ENCODE data around the gene ACSM2A. TPM values are rescaled to one million over a fixed set of nuclear protein-coding genes. Genes with fewer than 3 reads are reported as not detected.
"Not testable (repeated sequence)": the region's sequence is repeated elsewhere in the genome, so short reads cannot be mapped to it uniquely, and the experiment has no call there.

The ACSM2A gene
- total RNA-seq, 2 experiments from 2014 or later: not detected

DNA sequence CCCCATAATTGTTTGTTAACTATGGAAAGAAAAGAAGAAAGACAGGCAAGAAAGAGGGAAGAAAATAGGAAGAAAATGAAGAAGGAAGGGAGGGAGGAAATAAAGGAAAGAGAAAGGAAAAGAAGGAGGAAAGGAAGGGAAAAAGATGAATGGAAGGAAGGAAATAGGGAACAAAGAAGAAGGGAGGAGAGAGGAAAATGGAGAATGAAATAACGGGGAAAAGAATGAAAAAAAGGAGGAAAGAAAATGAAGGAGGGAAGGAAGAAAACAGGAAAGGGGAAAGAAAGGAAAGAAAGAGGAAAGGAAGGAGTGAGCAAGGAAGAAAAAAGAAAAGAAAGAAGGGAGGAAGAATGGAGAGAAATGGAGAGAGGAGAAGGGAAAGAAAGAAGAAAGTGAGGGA, 20.8 kb upstream of the ACSM2A start:
- H3K27me3 Mint-ChIP-seq (ENCODE audit: low read depth); CTCF ChIA-PET; H3K9me3 Mint-ChIP-seq; H3K27ac Mint-ChIP-seq; DNase-seq; H3K4me3 Mint-ChIP-seq; H3K4me1 Mint-ChIP-seq (ENCODE audit: low read depth); intact Hi-C loops (cut with micrococcal nuclease); H3K36me3 Mint-ChIP-seq (ENCODE audit: low read depth): not testable (repeated sequence)

DNA sequence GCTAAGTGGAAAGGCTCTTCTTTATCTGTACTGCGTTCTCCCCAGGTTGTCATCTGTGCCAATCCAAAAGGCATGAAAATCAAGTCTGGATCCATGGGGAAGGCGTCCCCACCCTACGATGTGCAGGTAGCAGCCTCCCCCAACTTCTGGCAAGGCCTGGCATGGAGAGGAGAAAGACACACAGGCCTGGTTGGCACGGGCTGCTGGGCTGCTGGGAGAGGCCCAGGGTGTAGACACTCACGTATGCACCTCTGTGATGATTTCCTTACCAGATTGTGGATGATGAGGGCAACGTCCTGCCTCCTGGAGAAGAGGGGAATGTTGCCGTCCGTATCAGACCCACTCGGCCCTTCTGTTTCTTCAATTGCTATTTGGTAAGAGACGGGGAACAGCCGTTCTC, 20.4 kb upstream of the ACSM2A start:
- CTCF ChIA-PET: no interaction called here

DNA sequence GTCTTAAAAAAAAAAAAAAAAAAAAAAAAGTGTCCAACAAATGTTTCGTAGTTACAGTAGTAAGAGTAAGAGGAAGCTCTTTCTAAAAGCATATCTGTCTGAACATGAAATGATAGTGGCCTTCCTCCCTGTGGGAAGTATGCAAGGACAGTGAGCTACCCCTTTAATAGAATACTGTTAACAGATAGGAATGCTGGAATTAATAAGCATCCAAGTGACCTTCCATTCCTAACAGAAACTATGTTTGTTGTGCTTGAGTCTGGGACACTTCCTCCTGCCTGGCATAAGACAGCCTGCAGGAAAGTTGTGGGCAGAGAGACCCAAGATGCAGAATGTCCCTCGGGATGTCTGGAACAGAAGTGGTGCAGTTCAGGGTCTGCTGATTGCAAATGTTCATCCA, 12.4 kb upstream of the ACSM2A start:
- H3K4me3 Mint-ChIP-seq; H3K4me1 Mint-ChIP-seq (ENCODE audit: low read depth); CTCF ChIA-PET; intact Hi-C loops (cut with micrococcal nuclease); H3K36me3 Mint-ChIP-seq (ENCODE audit: low read depth); H3K9me3 Mint-ChIP-seq; H3K27ac Mint-ChIP-seq; DNase-seq; H3K27me3 Mint-ChIP-seq (ENCODE audit: low read depth): not testable (repeated sequence)

More for the DNA sequence above, 20.4 kb upstream of the ACSM2A start:
- intact Hi-C loops (cut with micrococcal nuclease): no loop called here
- no peaks in the 10 kb centered on the region for H3K9me3 Mint-ChIP-seq
- H3K4me1 Mint-ChIP-seq (ENCODE audit: low read depth): no peaks in the 10 kb centered on the region
- no peaks in the 10 kb centered on the region for H3K36me3 Mint-ChIP-seq (ENCODE audit: low read depth)
- no peak for DNase-seq
- H3K4me3 Mint-ChIP-seq: no peak overlapping the region
- H3K27me3 Mint-ChIP-seq (ENCODE audit: low read depth): peaks cover 3% of the 10 kb centered on the region
- H3K27ac Mint-ChIP-seq: no peak overlapping the region

DNA sequence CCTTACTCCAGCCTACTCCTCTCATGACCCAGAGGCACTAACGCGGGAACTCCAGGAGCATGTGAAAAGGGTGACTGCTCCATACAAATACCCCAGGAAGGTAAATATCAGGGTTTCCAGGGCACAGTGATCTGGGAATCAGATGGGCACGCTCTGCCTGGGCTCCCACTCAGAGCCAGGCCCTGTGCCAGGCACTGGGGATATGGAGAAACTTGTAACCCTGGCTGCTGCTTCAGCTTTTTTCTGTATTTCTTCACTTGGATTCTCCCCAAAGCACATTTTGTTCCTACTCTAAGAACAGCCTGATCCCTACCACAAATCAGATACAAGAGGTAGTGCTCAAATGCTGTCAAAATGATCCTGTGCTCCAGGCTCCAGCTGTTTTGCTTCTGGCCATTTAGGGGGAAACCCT, 11.5 kb upstream of the ACSM2A start:
- H3K9me3 Mint-ChIP-seq; CTCF ChIA-PET; H3K4me3 Mint-ChIP-seq; H3K36me3 Mint-ChIP-seq (ENCODE audit: low read depth); H3K4me1 Mint-ChIP-seq (ENCODE audit: low read depth); H3K27ac Mint-ChIP-seq; H3K27me3 Mint-ChIP-seq (ENCODE audit: low read depth); DNase-seq; intact Hi-C loops (cut with micrococcal nuclease): not testable (repeated sequence)

DNA sequence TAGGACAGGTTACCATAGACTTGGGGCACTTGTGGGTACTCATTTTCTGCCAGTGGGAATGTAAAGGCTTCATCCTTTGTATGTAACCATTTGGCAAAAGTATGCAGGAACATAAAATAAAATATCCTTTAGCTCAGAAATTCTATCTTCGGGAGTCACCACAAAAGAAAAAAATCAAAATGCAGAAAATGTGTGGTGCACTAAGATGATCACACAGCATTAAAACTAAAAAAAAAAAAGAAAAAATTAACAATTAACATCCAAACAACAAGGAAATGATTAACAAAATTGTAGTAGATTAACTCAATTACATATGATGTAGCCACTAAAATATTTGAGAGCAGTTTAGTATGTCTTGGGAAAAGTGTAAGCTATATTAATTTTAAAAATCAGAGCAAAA, 10.6 kb upstream of the ACSM2A start:
- intact Hi-C loops (cut with micrococcal nuclease); H3K27ac Mint-ChIP-seq; H3K36me3 Mint-ChIP-seq (ENCODE audit: low read depth); H3K27me3 Mint-ChIP-seq (ENCODE audit: low read depth); H3K9me3 Mint-ChIP-seq; H3K4me1 Mint-ChIP-seq (ENCODE audit: low read depth); CTCF ChIA-PET; H3K4me3 Mint-ChIP-seq; DNase-seq: not testable (repeated sequence)

DNA sequence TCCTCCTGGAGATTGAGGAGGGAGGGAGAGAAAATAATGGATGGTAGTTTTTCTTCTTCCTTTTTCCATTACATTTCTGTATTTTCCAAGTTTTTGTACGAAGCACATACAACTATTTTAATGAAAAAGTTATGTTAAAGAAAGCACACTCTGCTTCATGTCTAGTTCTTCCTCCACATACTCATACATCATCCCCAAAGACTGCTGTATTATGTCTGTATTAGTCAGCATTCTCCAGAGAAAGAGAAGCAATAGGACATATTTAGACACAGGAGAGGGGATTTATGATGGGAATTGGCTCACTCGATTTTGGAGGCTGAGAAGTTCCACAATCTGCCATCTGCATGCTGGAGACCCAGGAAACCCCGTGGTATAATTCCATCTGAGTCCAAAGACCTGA, 10.1 kb upstream of the ACSM2A start:
- Mint-ChIP-seq H3K27ac (no peak overlapping the region), H3K4me1 (ENCODE audit: low read depth) (no peaks in the 10 kb centered on the region)

DNA sequence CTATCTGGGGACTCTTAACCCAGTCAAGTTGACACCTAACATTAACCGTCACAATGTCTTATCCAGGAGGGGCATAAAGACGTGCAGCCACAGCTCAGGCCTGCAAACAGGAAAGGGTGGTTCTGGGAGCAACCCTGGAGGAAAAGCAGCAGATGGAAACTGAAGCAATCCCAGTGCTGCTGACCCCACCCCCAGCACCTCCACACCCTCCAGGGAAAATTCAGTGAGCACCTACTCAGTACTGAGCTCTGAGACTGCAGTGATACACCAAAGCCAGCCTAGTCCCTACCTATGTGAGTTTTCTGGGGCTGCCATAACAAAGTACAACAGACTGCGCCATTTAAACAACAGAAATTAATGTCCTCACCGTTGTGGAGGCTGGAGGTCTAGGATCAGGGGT, 9.5 kb upstream of the ACSM2A start:
- CTCF ChIA-PET; H3K4me1 Mint-ChIP-seq (ENCODE audit: low read depth): not testable (repeated sequence)

More for the DNA sequence above, 10.1 kb upstream of the ACSM2A start:
- Mint-ChIP-seq H3K9me3 (no peaks in the 10 kb centered on the region), H3K27me3 (ENCODE audit: low read depth) (peaks cover 2% of the 10 kb centered on the region), H3K4me3 (no peak overlapping the region), H3K36me3 (ENCODE audit: low read depth) (no peaks in the 10 kb centered on the region)
- CTCF ChIA-PET: no interaction called here
- no peak for DNase-seq
- intact Hi-C loops (cut with micrococcal nuclease): no loop called here

DNA sequence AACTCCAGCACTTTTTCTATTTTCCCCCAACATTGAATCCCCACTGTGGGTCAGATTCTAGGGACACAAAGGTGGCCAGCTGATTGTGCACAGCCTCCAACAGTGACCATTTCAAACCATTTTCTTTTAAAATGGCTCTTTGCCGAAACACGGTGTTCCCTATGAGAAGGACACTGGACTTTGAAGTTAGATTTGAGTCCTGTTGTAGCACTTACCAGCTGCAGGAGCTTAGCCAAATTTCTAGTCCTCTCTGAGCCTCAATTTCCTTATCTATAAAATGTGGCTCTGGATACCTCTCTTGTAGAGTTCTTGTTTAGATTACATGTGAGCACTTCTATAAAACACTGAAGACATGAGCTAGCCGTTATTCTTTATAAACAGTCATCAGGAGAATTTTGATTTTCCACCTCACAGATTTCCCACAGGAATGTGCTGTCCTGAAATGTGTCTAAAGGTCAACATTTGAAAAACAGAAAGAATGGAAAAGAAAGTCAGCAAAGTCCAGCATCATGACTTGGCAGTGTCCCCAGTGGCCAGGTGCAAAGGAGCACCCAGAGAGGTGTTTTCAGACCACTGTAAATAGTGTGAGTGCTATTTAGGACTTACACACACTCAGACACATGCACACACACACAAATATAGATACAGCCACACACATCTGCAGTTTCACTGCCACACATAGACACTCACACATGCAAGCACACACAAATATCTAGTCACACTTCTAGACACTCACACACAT, 4.5 kb upstream of the ACSM2A start:
- H3K27me3 Mint-ChIP-seq (ENCODE audit: low read depth); intact Hi-C loops (cut with micrococcal nuclease); DNase-seq; H3K36me3 Mint-ChIP-seq (ENCODE audit: low read depth); CTCF ChIA-PET; H3K9me3 Mint-ChIP-seq; H3K4me3 Mint-ChIP-seq; H3K4me1 Mint-ChIP-seq (ENCODE audit: low read depth); H3K27ac Mint-ChIP-seq: not testable (repeated sequence)

More for the DNA sequence above, 9.5 kb upstream of the ACSM2A start:
- H3K27ac Mint-ChIP-seq; H3K36me3 Mint-ChIP-seq (ENCODE audit: low read depth); DNase-seq; H3K9me3 Mint-ChIP-seq; H3K27me3 Mint-ChIP-seq (ENCODE audit: low read depth); intact Hi-C loops (cut with micrococcal nuclease); H3K4me3 Mint-ChIP-seq: not testable (repeated sequence)

DNA sequence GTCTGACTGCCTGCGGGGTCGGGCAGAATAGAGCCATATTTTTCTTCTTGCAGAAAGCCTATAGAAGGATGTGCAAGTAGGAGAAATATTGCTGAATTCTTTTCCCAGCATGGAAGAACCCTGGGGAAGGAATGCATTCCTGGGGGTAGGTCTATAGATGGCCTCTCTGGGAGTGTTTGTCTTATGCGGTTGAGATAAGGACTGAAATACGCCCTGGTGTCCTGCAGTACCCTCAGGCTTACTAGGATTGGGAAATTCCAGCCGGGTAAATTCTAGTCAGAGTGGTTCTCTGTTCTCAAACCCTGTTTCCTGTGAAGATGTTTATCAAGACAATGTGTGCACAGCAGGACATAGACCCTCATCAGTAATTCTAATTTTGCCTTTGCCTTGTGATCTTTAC, 2.3 kb downstream of the ACSM2A start:
- intact Hi-C loops (cut with micrococcal nuclease); H3K9me3 Mint-ChIP-seq; H3K36me3 Mint-ChIP-seq (ENCODE audit: low read depth); DNase-seq; H3K27me3 Mint-ChIP-seq (ENCODE audit: low read depth); H3K4me3 Mint-ChIP-seq; H3K4me1 Mint-ChIP-seq (ENCODE audit: low read depth); H3K27ac Mint-ChIP-seq; CTCF ChIA-PET: not testable (repeated sequence)

DNA sequence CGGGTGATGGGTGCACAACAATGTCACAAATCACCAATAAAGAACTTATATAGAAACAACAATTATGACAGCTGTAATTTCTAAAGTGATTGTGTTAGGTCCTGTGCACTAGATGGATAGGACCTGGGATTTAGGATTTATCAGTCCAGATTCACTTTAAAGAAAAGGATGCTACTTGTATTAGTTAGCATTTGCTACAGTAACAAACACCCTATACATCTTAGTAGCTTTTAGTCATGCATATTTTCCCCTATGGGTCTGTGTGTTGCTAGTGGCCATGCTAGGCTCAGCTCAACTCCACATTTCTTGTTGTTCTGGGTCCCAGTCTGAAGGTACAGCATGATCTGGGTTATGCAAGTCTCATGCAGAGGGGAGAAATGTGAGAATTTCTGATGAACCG, 7.9 kb downstream of the ACSM2A start:
- DNase-seq; H3K36me3 Mint-ChIP-seq (ENCODE audit: low read depth); H3K4me3 Mint-ChIP-seq; CTCF ChIA-PET; H3K27me3 Mint-ChIP-seq (ENCODE audit: low read depth); H3K4me1 Mint-ChIP-seq (ENCODE audit: low read depth); H3K9me3 Mint-ChIP-seq; H3K27ac Mint-ChIP-seq; intact Hi-C loops (cut with micrococcal nuclease): not testable (repeated sequence)

DNA sequence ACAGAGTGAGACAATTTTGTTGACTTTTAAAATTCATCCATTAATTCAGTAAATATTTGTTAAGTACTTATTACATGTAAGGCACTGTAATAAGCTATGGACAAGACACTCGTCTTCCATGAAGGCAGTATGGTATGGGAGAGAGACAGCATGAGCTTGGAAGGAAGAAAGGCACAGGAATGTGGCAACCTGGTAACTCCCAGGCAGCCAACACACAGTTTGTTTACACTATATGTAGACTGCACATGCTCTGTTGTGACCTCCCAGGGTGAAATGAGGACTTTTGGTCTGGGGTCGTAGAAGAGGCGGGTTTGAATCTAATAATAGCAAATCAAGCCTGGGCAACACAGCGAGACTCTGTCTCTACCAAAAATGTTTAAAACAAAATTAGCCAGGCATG, 9.0 kb downstream of the ACSM2A start:
- H3K27ac Mint-ChIP-seq; CTCF ChIA-PET; H3K4me3 Mint-ChIP-seq; H3K4me1 Mint-ChIP-seq (ENCODE audit: low read depth); DNase-seq; intact Hi-C loops (cut with micrococcal nuclease); H3K36me3 Mint-ChIP-seq (ENCODE audit: low read depth); H3K9me3 Mint-ChIP-seq; H3K27me3 Mint-ChIP-seq (ENCODE audit: low read depth): not testable (repeated sequence)

DNA sequence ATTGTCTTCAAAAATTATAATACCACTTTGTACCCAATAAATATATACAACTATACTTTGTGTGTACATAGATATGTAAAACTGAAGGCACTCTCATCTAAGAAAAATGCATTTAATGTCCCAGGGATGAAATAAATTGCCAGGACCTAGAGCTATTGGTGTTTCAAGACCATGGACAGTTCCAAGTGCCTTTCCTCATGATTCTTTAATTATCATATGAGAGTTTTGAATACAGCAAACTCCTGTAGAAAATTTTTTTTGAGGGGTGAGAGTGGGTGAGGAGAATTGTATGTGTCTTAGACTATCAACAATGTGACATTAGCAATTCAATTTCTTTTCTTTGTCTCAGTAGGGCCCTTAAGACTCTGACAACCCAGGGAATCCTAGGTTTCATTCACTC, 17.6 kb downstream of the ACSM2A start:
- CTCF ChIA-PET; H3K4me1 Mint-ChIP-seq (ENCODE audit: low read depth); H3K27me3 Mint-ChIP-seq (ENCODE audit: low read depth); DNase-seq; H3K4me3 Mint-ChIP-seq; H3K36me3 Mint-ChIP-seq (ENCODE audit: low read depth); intact Hi-C loops (cut with micrococcal nuclease); H3K27ac Mint-ChIP-seq: not testable (repeated sequence)
- H3K9me3 Mint-ChIP-seq: peaks cover 11% of the 10 kb centered on the region

DNA sequence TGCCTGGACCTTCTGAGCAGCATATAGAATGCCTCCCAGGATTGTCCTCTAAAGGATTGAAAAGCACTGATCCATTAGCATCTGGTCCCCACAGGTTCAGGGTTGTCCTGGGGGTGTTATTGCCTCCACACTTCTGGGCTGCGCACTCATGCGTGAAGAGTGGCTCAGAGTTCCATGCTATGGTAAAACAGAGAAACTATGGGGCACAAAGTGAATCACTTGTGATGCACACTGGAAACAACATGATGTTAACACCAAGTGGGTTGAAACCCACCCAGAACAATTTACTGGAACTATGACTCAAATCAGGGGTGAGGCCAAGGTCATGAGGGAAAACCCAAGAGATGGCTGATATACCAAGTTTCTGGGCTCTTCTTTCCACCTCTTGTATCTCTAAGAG, 18.6 kb downstream of the ACSM2A start:
- intact Hi-C loops (cut with micrococcal nuclease); H3K4me3 Mint-ChIP-seq; H3K4me1 Mint-ChIP-seq (ENCODE audit: low read depth); H3K36me3 Mint-ChIP-seq (ENCODE audit: low read depth); H3K27me3 Mint-ChIP-seq (ENCODE audit: low read depth); H3K9me3 Mint-ChIP-seq; DNase-seq; H3K27ac Mint-ChIP-seq: not testable (repeated sequence)
- CTCF ChIA-PET: interaction anchor here (0.6 kb wide), 1 partner anchor 816 kb away, joined by 3 read pairs; no protein-coding TSS in a partner anchor
